NT2/D1 (cell line): ENCODE data around the gene WFIKKN2.

Source experiments
- DNase-seq: peaks from one replicate; pipeline ENCODE4 v3.0.0-alpha.2; 2011; ENCODE audit warnings: low read depth, low spot score
- H3K27me3 ChIP-seq: 2 replicates; pipeline ENCODE4 v1.6.0; 2011; ENCODE audit warnings: mild to moderate bottlenecking; ENCODE audit not compliant: insufficient read length, insufficient read depth
- H3K36me3 ChIP-seq: 2 replicates; pipeline ENCODE4 v1.6.1; 2011; ENCODE audit warnings: mild to moderate bottlenecking, low read length, mixed read lengths; ENCODE audit not compliant: insufficient read depth, insufficient read length
- H3K4me1 ChIP-seq: 2 replicates; pipeline ENCODE4 v1.5.1; 2011; ENCODE audit not compliant: insufficient read depth, insufficient read length
- H3K4me3 ChIP-seq: 2 replicates; pipeline ENCODE4 v1.5.1; 2011; ENCODE audit warnings: low read depth; ENCODE audit not compliant: insufficient read length
- H3K9ac ChIP-seq: 2 replicates; pipeline ENCODE4 v1.6.0; 2011; ENCODE audit warnings: low read depth; ENCODE audit not compliant: insufficient read length
- H3K9me3 ChIP-seq: 2 replicates; pipeline ENCODE4 v1.5.1; 2011; ENCODE audit warnings: mild to moderate bottlenecking, low read length; ENCODE audit not compliant: insufficient read depth
- SUZ12 ChIP-seq: IDR thresholded peaks from 2 replicates; pipeline ENCODE4 v1.6.1; 2011; ENCODE audit not compliant: insufficient read length, insufficient read depth; ENCODE audit errors: extremely low read depth
- YY1 ChIP-seq: IDR thresholded peaks from 2 replicates; pipeline ENCODE4 v1.6.1; 2011; ENCODE audit not compliant: insufficient read length, insufficient read depth
- ZNF274 ChIP-seq: IDR thresholded peaks from 2 replicates; pipeline ENCODE4 v1.6.1; 2011; ENCODE audit warnings: mild to moderate bottlenecking, low read depth, low read length

Gene WFIKKN2

GRCh38 chr17:50818921-50819657 lies 16.3 kb upstream of the WFIKKN2 start:
- DNase-seq: no peak
- Histone ChIP-seq H3K4me3 (no peak overlapping the region), H3K27me3 (no peaks in the 10 kb centered on the region), H3K9me3 (no peaks in the 10 kb centered on the region), H3K36me3 (no peaks in the 10 kb centered on the region), H3K4me1 (peaks cover 6% of the 10 kb centered on the region), H3K9ac (no peak overlapping the region)
- TF ChIP-seq ZNF274 (no peak), SUZ12 (no peak), YY1 (no peak)

- H3K4me3 ChIP-seq: no peak overlapping the region
- H3K36me3 ChIP-seq: no peaks in the 10 kb centered on the region
- TF ChIP-seq YY1 (no peak), SUZ12 (no peak)
- H3K27me3 ChIP-seq: no peaks in the 10 kb centered on the region
- H3K4me1 ChIP-seq: peaks cover 6% of the 10 kb centered on the region
- H3K9ac ChIP-seq: no peak overlapping the region
- H3K9me3 ChIP-seq: no peaks in the 10 kb centered on the region
- DNase-seq: no peak
Measured at GRCh38 chr17:50820651-50821050, 14.7 kb upstream of the WFIKKN2 start.

- no peak overlapping the region for H3K4me3 ChIP-seq
- H3K9ac ChIP-seq: no peak overlapping the region
- H3K36me3 ChIP-seq: no peaks in the 10 kb centered on the region
- H3K27me3 ChIP-seq: no peaks in the 10 kb centered on the region
- TF ChIP-seq YY1 (no peak), SUZ12 (no peak), ZNF274 (no peak)
- peaks cover 4% of the 10 kb centered on the region for H3K4me1 ChIP-seq
- no peaks in the 10 kb centered on the region for H3K9me3 ChIP-seq
- no peak for DNase-seq
Measured at GRCh38 chr17:50822550-50822949, 12.8 kb upstream of the WFIKKN2 start.

DNA sequence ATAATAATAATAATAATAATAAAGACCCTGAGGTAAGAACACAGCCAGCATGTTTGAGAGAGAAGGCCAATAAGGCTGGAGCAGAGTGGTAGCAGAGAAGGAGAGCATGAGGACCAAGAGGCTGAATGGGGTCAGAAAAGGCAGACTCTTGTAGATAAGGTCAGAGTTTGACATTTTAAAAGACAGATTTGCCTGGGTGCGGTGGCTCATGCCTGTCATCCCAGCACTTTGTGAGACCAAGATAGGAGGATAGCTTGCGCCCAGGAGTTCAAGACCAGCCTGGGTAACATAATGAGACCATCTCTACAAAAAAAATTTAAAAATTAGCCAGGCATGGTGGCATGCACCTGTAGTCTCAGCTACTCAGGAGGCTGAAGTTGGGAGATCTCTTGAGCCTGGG lies 11.0 kb upstream of the WFIKKN2 start:
- TF ChIP-seq SUZ12: no peak
- no peak for TF ChIP-seq YY1
- no peak for TF ChIP-seq ZNF274
- no peak overlapping the region for H3K4me3 ChIP-seq

DNA sequence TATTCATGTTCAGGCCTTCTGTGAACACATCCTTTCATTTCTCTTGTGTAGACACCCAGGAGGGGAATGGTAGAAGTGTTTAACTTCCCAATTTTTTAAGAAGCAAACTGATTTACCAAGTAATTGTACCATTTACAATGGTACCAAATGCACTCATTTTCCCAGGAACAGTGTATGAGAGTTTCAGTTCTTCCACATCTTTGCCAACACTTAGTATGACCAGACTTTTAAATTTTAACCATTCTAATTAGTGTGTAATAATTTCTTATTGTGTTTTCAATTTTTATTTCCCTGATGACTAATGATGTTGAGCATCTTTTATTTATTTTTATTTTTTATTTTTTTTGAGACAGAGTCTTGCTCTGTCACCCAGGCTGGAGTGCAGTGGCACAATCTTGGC lies 10.2 kb upstream of the WFIKKN2 start:
- TF ChIP-seq SUZ12 (no peak), YY1 (no peak)
- no peaks in the 10 kb centered on the region for H3K9me3 ChIP-seq
- no peaks in the 10 kb centered on the region for H3K27me3 ChIP-seq
- H3K4me1 ChIP-seq: peaks cover 2% of the 10 kb centered on the region
- no peak overlapping the region for H3K4me3 ChIP-seq
- no peak for DNase-seq
- no peaks in the 10 kb centered on the region for H3K36me3 ChIP-seq
- no peak overlapping the region for H3K9ac ChIP-seq

More for the DNA sequence above, 11.0 kb upstream of the WFIKKN2 start:
- Histone ChIP-seq H3K36me3 (no peaks in the 10 kb centered on the region), H3K27me3 (no peaks in the 10 kb centered on the region), H3K4me1 (peaks cover under 1% of the 10 kb centered on the region), H3K9ac (no peak overlapping the region), H3K9me3 (no peaks in the 10 kb centered on the region)
- no peak for DNase-seq

DNA sequence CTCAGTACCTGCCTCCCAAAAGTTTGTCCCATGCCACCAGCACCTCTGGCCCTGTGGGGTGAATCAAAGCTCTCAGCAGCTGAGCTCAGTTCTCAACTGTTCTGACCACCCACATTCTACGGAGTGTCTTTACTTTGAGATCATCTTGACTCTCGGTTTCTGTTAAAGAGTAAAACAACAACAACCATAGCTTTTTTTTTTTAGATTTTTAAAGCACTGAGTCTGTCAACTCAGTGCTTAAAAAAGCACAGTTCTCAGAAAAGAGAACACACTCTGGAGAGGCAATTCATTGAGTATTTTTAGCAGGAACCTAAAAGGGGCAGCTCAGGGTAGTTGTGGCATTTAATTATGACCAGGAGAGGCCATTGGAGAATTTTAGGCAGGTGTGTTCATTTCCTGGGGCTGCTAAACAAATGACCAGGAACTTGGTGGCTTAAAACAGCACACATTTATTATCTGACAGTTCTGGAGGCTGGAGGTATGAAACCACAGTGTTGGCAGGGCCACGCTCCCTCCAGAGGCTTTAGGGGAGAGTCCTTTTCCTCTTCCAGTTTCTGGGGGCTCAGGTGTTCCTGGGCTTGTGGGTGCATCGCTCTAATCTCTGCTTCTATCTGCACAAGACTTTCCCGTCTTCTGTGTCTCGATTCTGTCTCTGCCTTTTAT lies 6.7 kb upstream of the WFIKKN2 start:
- Histone ChIP-seq H3K9me3 (no peaks in the 10 kb centered on the region), H3K4me3 (no peak overlapping the region), H3K36me3 (no peaks in the 10 kb centered on the region), H3K4me1 (peaks cover 24% of the 10 kb centered on the region), H3K27me3 (no peaks in the 10 kb centered on the region), H3K9ac (no peak overlapping the region)
- no peak for DNase-seq
- TF ChIP-seq ZNF274 (no peak), YY1 (no peak), SUZ12 (no peak)

DNA sequence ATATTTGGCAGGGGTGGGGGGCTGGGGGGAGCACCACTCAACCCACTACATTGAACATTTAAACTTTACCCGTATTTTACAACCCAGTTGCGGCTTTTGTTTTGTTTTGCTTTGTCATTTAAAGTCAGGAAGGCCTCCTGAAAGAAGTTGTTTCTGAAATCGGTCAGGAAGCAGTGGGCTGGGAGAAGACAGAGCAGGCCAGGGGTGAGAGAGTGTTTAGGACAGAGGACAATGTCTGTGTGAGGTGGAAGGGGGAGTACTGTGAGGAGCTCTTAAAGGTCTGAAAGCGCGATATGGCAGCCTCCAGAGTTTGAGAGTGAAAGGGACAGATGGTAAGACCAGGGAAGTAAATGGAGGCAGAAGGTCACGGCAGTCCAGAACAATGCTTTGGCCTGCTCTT lies 6.1 kb upstream of the WFIKKN2 start:
- Histone ChIP-seq H3K27me3 (no peaks in the 10 kb centered on the region), H3K36me3 (no peaks in the 10 kb centered on the region), H3K9ac (peak overlapping the region; percentile 62), H3K9me3 (no peaks in the 10 kb centered on the region), H3K4me1 (peaks cover 26% of the 10 kb centered on the region), H3K4me3 (no peak overlapping the region)
- peak; percentile 33 for DNase-seq
- TF ChIP-seq SUZ12 (no peak), ZNF274 (no peak), YY1 (no peak)
